ENCODE results near the gene ABHD4.

DNA sequence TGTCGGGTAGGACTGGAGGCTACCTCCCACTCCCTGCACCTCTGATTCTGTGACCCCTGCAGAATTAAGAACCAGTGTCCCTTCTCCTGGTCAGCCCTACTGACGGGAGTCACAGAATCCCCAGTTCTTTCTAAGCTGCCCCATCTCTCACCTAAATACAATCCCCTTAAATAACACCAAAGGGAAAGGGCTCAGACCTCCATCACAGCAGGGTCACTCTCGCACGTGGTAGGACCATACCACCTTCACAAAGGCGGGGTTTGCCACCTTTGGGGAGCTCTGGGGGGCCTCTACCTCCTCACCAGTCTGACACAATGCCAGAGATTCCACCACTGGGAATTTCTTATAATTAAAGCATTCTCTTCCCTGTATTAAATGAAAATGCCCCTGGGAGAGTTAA, 44.7 kb upstream of the ABHD4 start:
- no peak for TF ChIP-seq YY1 (IDR thresholded peaks at IDR 0.05)
- TF ChIP-seq, protein P1, sequence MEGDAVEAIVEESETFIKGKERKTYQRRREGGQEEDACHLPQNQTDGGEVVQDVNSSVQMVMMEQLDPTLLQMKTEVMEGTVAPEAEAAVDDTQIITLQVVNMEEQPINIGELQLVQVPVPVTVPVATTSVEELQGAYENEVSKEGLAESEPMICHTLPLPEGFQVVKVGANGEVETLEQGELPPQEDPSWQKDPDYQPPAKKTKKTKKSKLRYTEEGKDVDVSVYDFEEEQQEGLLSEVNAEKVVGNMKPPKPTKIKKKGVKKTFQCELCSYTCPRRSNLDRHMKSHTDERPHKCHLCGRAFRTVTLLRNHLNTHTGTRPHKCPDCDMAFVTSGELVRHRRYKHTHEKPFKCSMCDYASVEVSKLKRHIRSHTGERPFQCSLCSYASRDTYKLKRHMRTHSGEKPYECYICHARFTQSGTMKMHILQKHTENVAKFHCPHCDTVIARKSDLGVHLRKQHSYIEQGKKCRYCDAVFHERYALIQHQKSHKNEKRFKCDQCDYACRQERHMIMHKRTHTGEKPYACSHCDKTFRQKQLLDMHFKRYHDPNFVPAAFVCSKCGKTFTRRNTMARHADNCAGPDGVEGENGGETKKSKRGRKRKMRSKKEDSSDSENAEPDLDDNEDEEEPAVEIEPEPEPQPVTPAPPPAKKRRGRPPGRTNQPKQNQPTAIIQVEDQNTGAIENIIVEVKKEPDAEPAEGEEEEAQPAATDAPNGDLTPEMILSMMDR (IDR thresholded peaks at IDR 0.05; ENCODE audit: low read depth, low read length, missing input control), result no peak
- TF ChIP-seq SP1 (IDR thresholded peaks at IDR 0.05), result no peak
- TF ChIP-seq, protein P2, sequence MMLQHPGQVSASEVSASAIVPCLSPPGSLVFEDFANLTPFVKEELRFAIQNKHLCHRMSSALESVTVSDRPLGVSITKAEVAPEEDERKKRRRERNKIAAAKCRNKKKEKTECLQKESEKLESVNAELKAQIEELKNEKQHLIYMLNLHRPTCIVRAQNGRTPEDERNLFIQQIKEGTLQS (IDR thresholded peaks at IDR 0.05), result no peak
- no peak for TF ChIP-seq TAF1 (conservative IDR thresholded peaks at IDR 0.05)
- TF ChIP-seq, protein P3, sequence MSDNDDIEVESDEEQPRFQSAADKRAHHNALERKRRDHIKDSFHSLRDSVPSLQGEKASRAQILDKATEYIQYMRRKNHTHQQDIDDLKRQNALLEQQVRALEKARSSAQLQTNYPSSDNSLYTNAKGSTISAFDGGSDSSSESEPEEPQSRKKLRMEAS (IDR thresholded peaks at IDR 0.05), result no peak

Data from liver (tissue), 3 donors.